ENCODE data around the gene CTNNBL1.

CTNNBL1 gene

GRCh38 chr20:37786043-37786442, 92.2 kb downstream of the CTNNBL1 start:
- no peak for DNase-seq

GRCh38 chr20:37789408-37789807, 95.6 kb downstream of the CTNNBL1 start:
- DNase-seq: no peak

GRCh38 chr20:37790900-37791299, 97.1 kb downstream of the CTNNBL1 start:
- DNase-seq: no peak

- DNase-seq: no peak
Measured at GRCh38 chr20:37796121-37796520, 102.3 kb downstream of the CTNNBL1 start.

GRCh38 chr20:37796733-37797132, 102.9 kb downstream of the CTNNBL1 start:
- no peak for DNase-seq

- DNase-seq: no peak
Measured at GRCh38 chr20:37797669-37798175, 103.9 kb downstream of the CTNNBL1 start.

GRCh38 chr20:37798312-37798711, 104.5 kb downstream of the CTNNBL1 start:
- no peak for DNase-seq

- DNase-seq: no peak
Measured at GRCh38 chr20:37800618-37801017, 106.8 kb downstream of the CTNNBL1 start.

- DNase-seq: no peak
Measured at GRCh38 chr20:37801921-37802320, 108.1 kb downstream of the CTNNBL1 start.

- DNase-seq: no peak
Measured at GRCh38 chr20:37803438-37804307, 109.8 kb downstream of the CTNNBL1 start.

GRCh38 chr20:37804584-37805566, 111.0 kb downstream of the CTNNBL1 start:
- no peak for DNase-seq

- DNase-seq: no peak
Measured at GRCh38 chr20:37807471-37808232, 113.8 kb downstream of the CTNNBL1 start.

- no peak for DNase-seq
Measured at GRCh38 chr20:37808233-37809070, 114.6 kb downstream of the CTNNBL1 start.

- DNase-seq: no peak
Measured at GRCh38 chr20:37810027-37810426, 116.2 kb downstream of the CTNNBL1 start.

GRCh38 chr20:37816003-37816402, 122.2 kb downstream of the CTNNBL1 start:
- DNase-seq: no peak

GRCh38 chr20:37816726-37817125, 122.9 kb downstream of the CTNNBL1 start:
- DNase-seq: no peak

- DNase-seq: no peak
Measured at GRCh38 chr20:37821696-37822095, 127.9 kb downstream of the CTNNBL1 start.

- peak; percentile 47 for DNase-seq
Measured at GRCh38 chr20:37822141-37822601, 128.3 kb downstream of the CTNNBL1 start.

- DNase-seq: no peak
Measured at GRCh38 chr20:37823296-37823980, 129.6 kb downstream of the CTNNBL1 start.

- DNase-seq: no peak
Measured at GRCh38 chr20:37827605-37828004, 133.8 kb downstream of the CTNNBL1 start.

- no peak for DNase-seq
Measured at GRCh38 chr20:37828684-37829083, 134.9 kb downstream of the CTNNBL1 start.

All from left hindlimb (tissue), 1 donor.